A673 (cell line): Measurements from ENCODE around the gene BTLA. TPM values are rescaled to one million over a fixed set of nuclear protein-coding genes. Genes with fewer than 3 reads are reported as not detected.
A peak's percentile ranks its signal among the peaks of the same experiment; 100 is the strongest.
"Not testable (repeated sequence)": the region's sequence is repeated elsewhere in the genome, so short reads cannot be mapped to it uniquely, and the experiment has no call there.

ENCODE experiments used
- BruUV-seq: library from RNA; stranded (reverse); fragments of 400-500 nt; replicated peaks from 2 replicates; lab custom pipeline; 2021; lab: Mats Ljungman, UMichigan
- CTCF ChIA-PET: fragments of 300-600 bp; sonication (Branson Sonifier 250); formaldehyde crosslinking; loops from one replicate; lab custom pipeline; 2022; ENCODE audit warnings: antibody characterized with exemption; lab: Charles Lee
- POLR2A ChIA-PET: fragments of 300-600 bp; sonication (Branson Sonifier 250); formaldehyde crosslinking; loops from one replicate; lab custom pipeline; 2022; ENCODE audit warnings: antibody characterized with exemption; ENCODE audit not compliant: low non-redundant PET; lab: Charles Lee
- DNase-seq: peaks from one replicate; pipeline ENCODE4 v3.0.0-alpha.2; 2015; ENCODE audit warnings: low spot score
- H3K27ac ChIP-seq: fragments of 200-600 bp; sonication (generic); 2 replicates; pipeline ENCODE4 v1.5.1; 2016; ENCODE audit warnings: mixed run types, low read depth, mild to moderate bottlenecking, mixed read lengths, antibody characterized with exemption, low read length; ENCODE audit not compliant: poor library complexity, severe bottlenecking
- H3K27me3 ChIP-seq: fragments of 200-600 bp; sonication (generic); replicated peaks from 2 replicates; pipeline ENCODE4 v1.6.1; 2017; ENCODE audit warnings: mixed run types, low read depth, mild to moderate bottlenecking, mixed read lengths, antibody characterized with exemption, low read length; ENCODE audit not compliant: insufficient read depth, poor library complexity
- H3K36me3 ChIP-seq: fragments of 200-600 bp; sonication (generic); 2 replicates; pipeline ENCODE4 v1.6.1; 2016; ENCODE audit warnings: mixed run types, mild to moderate bottlenecking, mixed read lengths, antibody characterized with exemption, low read length; ENCODE audit not compliant: insufficient read depth, poor library complexity, severe bottlenecking
- H3K4me1 ChIP-seq: fragments of 200-600 bp; sonication (generic); 2 replicates; pipeline ENCODE4 v1.6.1; 2017; ENCODE audit warnings: mixed run types, mild to moderate bottlenecking, mixed read lengths, antibody characterized with exemption, low read length; ENCODE audit not compliant: insufficient read depth, poor library complexity, severe bottlenecking
- H3K4me3 ChIP-seq: fragments of 200-600 bp; sonication (generic); 2 replicates; pipeline ENCODE4 v1.5.1; 2016; ENCODE audit warnings: low read depth, mixed run types, mild to moderate bottlenecking, mixed read lengths, low read length; ENCODE audit not compliant: poor library complexity, severe bottlenecking
- H3K9me3 ChIP-seq: fragments of 200-600 bp; sonication (generic); 2 replicates; pipeline ENCODE4 v1.6.1; 2016; ENCODE audit warnings: mixed run types, low read depth, mild to moderate bottlenecking, mixed read lengths, antibody characterized with exemption, low read length; ENCODE audit not compliant: poor library complexity, severe bottlenecking
- CTCF ChIP-seq: fragments of 300-800, 200-600 bp; sonication (generic); conservative IDR thresholded peaks from 2 replicates; pipeline ENCODE4 v1.5.1; 2017; ENCODE audit warnings: low read depth, mild to moderate bottlenecking, antibody characterized with exemption, low read length, moderate library complexity, mixed read lengths
- EZH2 ChIP-seq: fragments of 200-600 bp; sonication (generic); IDR thresholded peaks from 2 replicates; pipeline ENCODE4 v1.6.1; 2017; ENCODE audit warnings: borderline replicate concordance, low read depth, mild to moderate bottlenecking, mixed read lengths, antibody characterized with exemption, low read length; ENCODE audit not compliant: poor library complexity, severe bottlenecking
- intact Hi-C: fragments of 100-400 bp; cut with micrococcal nuclease; formaldehyde crosslinking; loops from one replicate; pipeline ENCODE4 v1.10.0; 2022; ENCODE audit not compliant: unreplicated experiment
- total RNA-seq: library from RNA; stranded (reverse); gene quantifications from 2 replicates; pipeline ENCODE4 v1.2.3, GENCODE V29; 2021

The BTLA gene
- total RNA-seq, 1 experiment from 2014 or later: not detected

- POLR2A ChIA-PET: no interaction called here
Measured at GRCh38 chr3:112539825-112540650, 40.8 kb upstream of the BTLA start.

GRCh38 chr3:112531358-112531781 is 32.1 kb upstream of the BTLA start:
- DNase-seq: peak; percentile 52
- Histone ChIP-seq H3K4me3 (no peak overlapping the region), H3K27ac (no peak overlapping the region), H3K4me1 (no peaks in the 10 kb centered on the region), H3K27me3 (no peaks in the 10 kb centered on the region), H3K9me3 (no peaks in the 10 kb centered on the region), H3K36me3 (peaks cover 29% of the 10 kb centered on the region)
- ChIA-PET CTCF (interaction anchor here (1.0 to 1.1 kb wide), 2 partner anchors 238 to 394 kb away, joined by 3 to 5 read pairs; partner anchors contain the start of gene SLC9C1), POLR2A (no interaction called here)
- TF ChIP-seq CTCF (peak; percentile 70), EZH2 (no peak)
- BruUV-seq: no TSS peak
- intact Hi-C loops: loop anchor here (5.0 kb wide), 1 partner anchor 239 kb away; the partner anchor contains the start of gene SLC9C1

More at GRCh38 chr3:112539825-112540650, 40.8 kb upstream of the BTLA start:
- H3K4me3 ChIP-seq: no peak overlapping the region
- intact Hi-C loops: no loop called here
- TF ChIP-seq EZH2: no peak
- no peak for TF ChIP-seq CTCF
- no peaks in the 10 kb centered on the region for H3K27me3 ChIP-seq
- CTCF ChIA-PET: interaction anchor here (0.6 kb wide), 1 partner anchor 207 kb away, joined by 3 read pairs; no protein-coding TSS in a partner anchor
- H3K4me1 ChIP-seq: no peaks in the 10 kb centered on the region
- peaks cover 15% of the 10 kb centered on the region for H3K36me3 ChIP-seq
- no TSS peak for BruUV-seq
- DNase-seq: no peak
- no peak overlapping the region for H3K27ac ChIP-seq
- H3K9me3 ChIP-seq: no peaks in the 10 kb centered on the region

GRCh38 chr3:112530573-112530972 is 31.3 kb upstream of the BTLA start:
- H3K27ac ChIP-seq: no peak overlapping the region
- no peaks in the 10 kb centered on the region for H3K27me3 ChIP-seq
- H3K4me3 ChIP-seq: no peak overlapping the region
- H3K36me3 ChIP-seq: peaks cover 25% of the 10 kb centered on the region
- H3K9me3 ChIP-seq: no peaks in the 10 kb centered on the region
- ChIA-PET CTCF (interaction anchor here (1.1 kb wide), 1 partner anchor 237 kb away, joined by 5 read pairs; the partner anchor contains the start of gene SLC9C1), POLR2A (no interaction called here)
- no TSS peak for BruUV-seq
- intact Hi-C loops: loop anchor here (5.0 kb wide), 1 partner anchor 238 kb away; the partner anchor contains the start of gene SLC9C1
- no peaks in the 10 kb centered on the region for H3K4me1 ChIP-seq
- TF ChIP-seq EZH2 (no peak), CTCF (no peak)
- DNase-seq: no peak

GRCh38 chr3:112524127-112524526 is 24.9 kb upstream of the BTLA start:
- H3K4me1 ChIP-seq, H3K4me3 ChIP-seq, POLR2A ChIA-PET, CTCF ChIA-PET, DNase-seq, BruUV-seq, intact Hi-C loops, H3K27ac ChIP-seq, H3K36me3 ChIP-seq, H3K9me3 ChIP-seq, H3K27me3 ChIP-seq: not testable (repeated sequence)
